Fibroblast of lung (primary cell): ENCODE measurements around the gene ARPC5. TPM values are rescaled to one million over a fixed set of nuclear protein-coding genes. Genes with fewer than 3 reads are reported as not detected.

Source experiments
- DNase-seq, 2 donors: peaks; one replicate each; pipeline versions ENCODE4 v3.0.0 to v3.0.0-alpha.2; 2010; ENCODE audit warnings: low read depth in 2 of 2
- H2AFZ ChIP-seq: 2 replicates; pipeline ENCODE4 v1.5.1; 2012; ENCODE audit warnings: low read length, control low read depth, inconsistent platforms
- H3K27ac ChIP-seq: 2 replicates; pipeline ENCODE4 v1.5.1; 2011; ENCODE audit warnings: low read length, control low read depth; ENCODE audit not compliant: insufficient read depth
- H3K27me3 ChIP-seq: 2 replicates; pipeline ENCODE4 v1.5.1; 2011; ENCODE audit warnings: mild to moderate bottlenecking, low read length; ENCODE audit not compliant: control insufficient read depth, insufficient read depth
- H3K36me3 ChIP-seq: 2 replicates; pipeline ENCODE4 v1.5.1; 2011; ENCODE audit warnings: low read length; ENCODE audit not compliant: control insufficient read depth, insufficient read depth
- H3K4me1 ChIP-seq: 2 replicates; pipeline ENCODE4 v1.5.1; 2011; ENCODE audit warnings: low read length; ENCODE audit not compliant: control insufficient read depth, insufficient read depth; ENCODE audit errors: extremely low read depth
- H3K4me2 ChIP-seq: 2 replicates; pipeline ENCODE4 v1.5.1; 2011; ENCODE audit warnings: low read length, control low read depth; ENCODE audit not compliant: insufficient read depth; ENCODE audit errors: extremely low read depth
- H3K4me3 ChIP-seq, 4 experiments: fragments of 200-600 bp in 1 of 4; sonication (generic) in 1 of 4; replicated peaks in 1 of 4; 2 replicates each; pipeline ENCODE4 v1.5.1; 2011 to 2016; ENCODE audit warnings: low read length in 4 of 4, low read depth in 3 of 4, mild to moderate bottlenecking in 3 of 4, control low read depth in 2 of 4, inconsistent platforms in 1 of 4, mixed read lengths in 1 of 4; ENCODE audit not compliant: insufficient read depth in 1 of 4; ENCODE audit errors: control extremely low read depth in 1 of 4
- H3K79me2 ChIP-seq: 2 replicates; pipeline ENCODE4 v1.5.1; 2012; ENCODE audit warnings: mild to moderate bottlenecking, low read length, inconsistent platforms; ENCODE audit not compliant: control insufficient read depth, insufficient read depth
- H3K9ac ChIP-seq: 2 replicates; pipeline ENCODE4 v1.5.1; 2011; ENCODE audit warnings: mild to moderate bottlenecking, low read length, control low read depth; ENCODE audit not compliant: insufficient read depth
- H3K9me3 ChIP-seq: 2 replicates; pipeline ENCODE4 v1.5.1; 2012; ENCODE audit warnings: low read depth, low read length; ENCODE audit not compliant: control insufficient read depth, insufficient read depth
- H4K20me1 ChIP-seq: 2 replicates; pipeline ENCODE4 v1.5.1; 2011; ENCODE audit warnings: low read length; ENCODE audit not compliant: control insufficient read depth, insufficient read depth; ENCODE audit errors: extremely low read depth
- CTCF ChIP-seq, 2 donors: IDR thresholded peaks in 1 of 2; conservative IDR thresholded peaks in 1 of 2; 1 replicate in 1 of 2; 2 replicates in 1 of 2; pipeline ENCODE4 v1.5.1; 2011 to 2012; ENCODE audit warnings: low read length in 2 of 2, control low read depth in 1 of 2, inconsistent platforms in 1 of 2, low read depth in 1 of 2, mild to moderate bottlenecking in 1 of 2
- EZH2 ChIP-seq: IDR thresholded peaks from 2 replicates; pipeline ENCODE4 v1.5.1; 2012; ENCODE audit warnings: low read length, control low read depth, mild to moderate bottlenecking; ENCODE audit errors: missing control alignments
- polyA plus RNA-seq, 2 donors: library from polyadenylated mRNA; depleted of rRNA in 1 of 2; stranded (reverse) in 1 of 2; unstranded in 1 of 2; fragments of >200 nt; gene quantifications; 2 replicates each; pipeline ENCODE4 v1.2.1, GENCODE V29; 2011 to 2012; ENCODE audit warnings: missing spikeins in 1 of 2
- total RNA-seq: library from RNA; depleted of rRNA; stranded (reverse); fragments of >200 nt; gene quantifications from 2 replicates; pipeline ENCODE4 v1.2.1, GENCODE V29; 2014

Gene ARPC5
- total and polyA plus RNA-seq, 2 donors (not counting 1 experiment from before 2014, with no cell fraction given): 142 to 350 TPM

- Histone ChIP-seq H3K27me3 (no peaks in the 10 kb centered on the region), H3K79me2 (no peaks in the 10 kb centered on the region)
Measured at GRCh38 chr1:183651612-183652011, 16.0 kb upstream of the ARPC5 start.

GRCh38 chr1:183648042-183648441 is 12.5 kb upstream of the ARPC5 start:
- Histone ChIP-seq H3K9ac (no peak overlapping the region), H3K36me3 (no peaks in the 10 kb centered on the region), H3K4me1 (no peaks in the 10 kb centered on the region), H3K27ac (no peak overlapping the region), H3K4me2 (no peak overlapping the region), H2AFZ (no peak overlapping the region), H4K20me1 (no peaks in the 10 kb centered on the region), H3K4me3 (no peak overlapping the region), H3K9me3 (no peaks in the 10 kb centered on the region), H3K79me2 (no peaks in the 10 kb centered on the region), H3K27me3 (no peaks in the 10 kb centered on the region)
- TF ChIP-seq EZH2 (no peak), CTCF (conservative IDR thresholded peaks at IDR 0.05 in 1 of 2, IDR thresholded peaks at IDR 0.05 in 1 of 2; ENCODE audit: low read depth in 1 of 2, low read length in 2 of 2) (no peak)
- no peak for DNase-seq

More at GRCh38 chr1:183651612-183652011, 16.0 kb upstream of the ARPC5 start:
- no peak overlapping the region for H2AFZ ChIP-seq
- H3K4me1 ChIP-seq: peaks cover 2% of the 10 kb centered on the region
- H3K36me3 ChIP-seq: no peaks in the 10 kb centered on the region
- H3K4me3 ChIP-seq: no peak overlapping the region
- H3K9ac ChIP-seq: no peak overlapping the region
- TF ChIP-seq CTCF (conservative IDR thresholded peaks at IDR 0.05 in 1 of 2, IDR thresholded peaks at IDR 0.05 in 1 of 2; ENCODE audit: low read depth in 1 of 2, low read length in 2 of 2) (no peak), EZH2 (no peak)
- DNase-seq: no peak
- H3K9me3 ChIP-seq: no peaks in the 10 kb centered on the region
- H3K4me2 ChIP-seq: no peak overlapping the region
- H3K27ac ChIP-seq: no peak overlapping the region
- no peaks in the 10 kb centered on the region for H4K20me1 ChIP-seq

DNA sequence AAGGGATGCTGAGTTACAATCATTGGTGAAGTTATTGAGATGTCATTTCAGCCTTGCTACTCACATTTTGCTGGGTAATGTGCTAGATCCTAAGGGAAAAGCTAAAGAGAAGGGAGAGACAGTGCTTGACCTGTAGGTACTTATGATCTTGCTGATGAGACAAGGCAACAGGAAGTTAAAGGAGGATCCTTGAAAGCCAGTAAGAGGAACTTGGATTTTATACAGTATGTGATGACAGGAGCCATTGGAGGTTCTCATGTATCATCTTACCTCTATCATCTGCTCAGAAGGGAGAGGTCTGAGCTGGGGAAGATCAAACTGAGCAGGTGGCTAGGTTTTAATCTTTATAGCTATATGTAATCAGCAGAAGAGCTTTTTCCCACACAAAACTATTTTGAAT is 11.2 kb upstream of the ARPC5 start:
- H3K27me3 ChIP-seq: no peaks in the 10 kb centered on the region
- H3K4me2 ChIP-seq: no peak overlapping the region
- TF ChIP-seq EZH2 (no peak), CTCF (conservative IDR thresholded peaks at IDR 0.05 in 1 of 2, IDR thresholded peaks at IDR 0.05 in 1 of 2; ENCODE audit: low read depth in 1 of 2, low read length in 2 of 2) (no peak)
- no peak overlapping the region for H3K9ac ChIP-seq
- H4K20me1 ChIP-seq: no peaks in the 10 kb centered on the region
- no peak overlapping the region for H3K27ac ChIP-seq
- no peak overlapping the region for H2AFZ ChIP-seq
- no peaks in the 10 kb centered on the region for H3K79me2 ChIP-seq
- no peak for DNase-seq
- H3K4me1 ChIP-seq: no peaks in the 10 kb centered on the region
- H3K4me3 ChIP-seq: no peak overlapping the region
- H3K9me3 ChIP-seq: no peaks in the 10 kb centered on the region
- H3K36me3 ChIP-seq: no peaks in the 10 kb centered on the region
